Neural cell (in vitro differentiated cells): ENCODE measurements around the gene AK4.

Source experiments
- EP300 ChIP-seq: fragments of 450-650 bp; conservative IDR thresholded peaks from 2 replicates; pipeline ENCODE4 v1.6.1; 2014; ENCODE audit warnings: antibody characterized with exemption, mild to moderate bottlenecking, moderate library complexity; ENCODE audit not compliant: poor library complexity, severe bottlenecking
- POLR2AphosphoS5 ChIP-seq: IDR thresholded peaks from 2 replicates; pipeline ENCODE4 v1.6.1; 2012
- TF ChIP-seq, protein P1 (sequence below): fragments of 450-650 bp; IDR thresholded peaks from 2 replicates; pipeline ENCODE4 v1.5.1; 2014; ENCODE audit warnings: antibody characterized with exemption, mild to moderate bottlenecking, moderate library complexity; ENCODE audit not compliant: poor library complexity, severe bottlenecking

DNA sequence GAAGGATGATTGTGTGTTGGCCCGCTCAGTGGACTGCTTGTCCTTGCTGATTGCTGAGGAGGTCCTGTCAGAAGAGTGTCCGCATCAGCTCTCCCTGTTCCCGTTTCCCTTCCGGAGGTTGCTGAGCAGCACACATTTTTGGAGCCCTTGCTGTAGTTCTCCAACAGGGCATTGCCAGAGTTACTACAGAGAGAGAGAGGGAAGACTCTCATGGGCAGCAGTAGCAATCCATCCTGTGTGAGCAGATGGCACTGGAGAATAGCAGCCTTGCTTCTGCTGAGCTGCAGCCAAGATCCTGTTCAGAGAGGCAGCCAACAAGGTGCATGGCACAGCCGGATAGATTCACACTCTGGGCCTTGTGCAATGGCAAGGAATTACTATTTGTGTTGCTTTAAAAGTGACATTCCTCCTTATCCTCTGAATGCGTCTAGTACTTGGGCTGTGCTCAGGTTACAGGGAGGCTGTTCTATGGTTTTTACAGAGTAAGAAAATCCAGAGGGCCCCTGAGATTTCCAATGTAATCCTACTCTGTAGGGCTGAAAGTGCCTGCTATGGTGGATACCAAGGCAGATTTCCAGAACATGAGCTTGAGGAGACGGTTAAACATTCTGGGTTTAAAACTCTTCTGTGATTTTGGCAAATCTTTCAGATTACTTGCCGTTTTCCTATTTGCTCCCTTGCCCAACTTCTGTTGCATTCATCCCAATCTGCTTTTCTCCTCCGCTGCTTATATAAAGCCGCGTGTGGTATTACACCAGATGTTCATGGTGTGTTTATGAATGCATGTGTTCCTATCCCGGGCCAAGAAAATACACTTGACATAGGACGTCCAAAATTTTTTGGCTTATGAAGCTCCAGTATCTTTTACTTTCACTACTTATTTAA, 27.4 kb downstream of the AK4 start:
- TF ChIP-seq, protein P1, sequence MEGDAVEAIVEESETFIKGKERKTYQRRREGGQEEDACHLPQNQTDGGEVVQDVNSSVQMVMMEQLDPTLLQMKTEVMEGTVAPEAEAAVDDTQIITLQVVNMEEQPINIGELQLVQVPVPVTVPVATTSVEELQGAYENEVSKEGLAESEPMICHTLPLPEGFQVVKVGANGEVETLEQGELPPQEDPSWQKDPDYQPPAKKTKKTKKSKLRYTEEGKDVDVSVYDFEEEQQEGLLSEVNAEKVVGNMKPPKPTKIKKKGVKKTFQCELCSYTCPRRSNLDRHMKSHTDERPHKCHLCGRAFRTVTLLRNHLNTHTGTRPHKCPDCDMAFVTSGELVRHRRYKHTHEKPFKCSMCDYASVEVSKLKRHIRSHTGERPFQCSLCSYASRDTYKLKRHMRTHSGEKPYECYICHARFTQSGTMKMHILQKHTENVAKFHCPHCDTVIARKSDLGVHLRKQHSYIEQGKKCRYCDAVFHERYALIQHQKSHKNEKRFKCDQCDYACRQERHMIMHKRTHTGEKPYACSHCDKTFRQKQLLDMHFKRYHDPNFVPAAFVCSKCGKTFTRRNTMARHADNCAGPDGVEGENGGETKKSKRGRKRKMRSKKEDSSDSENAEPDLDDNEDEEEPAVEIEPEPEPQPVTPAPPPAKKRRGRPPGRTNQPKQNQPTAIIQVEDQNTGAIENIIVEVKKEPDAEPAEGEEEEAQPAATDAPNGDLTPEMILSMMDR = no peak
- TF ChIP-seq POLR2AphosphoS5 (no peak), EP300 (no peak)
